22Rv1 (cell line): ENCODE data around the gene GLB1L3.

Source experiments
- H3K27ac ChIP-seq: fragments of 450-650 bp; 2 replicates; pipeline ENCODE4 v1.5.1; 2017
- ZFX ChIP-seq: fragments of 450-650 bp; IDR thresholded peaks from 2 replicates; pipeline ENCODE4 v1.6.1; 2017; ENCODE audit warnings: antibody characterized with exemption, borderline replicate concordance
- TF ChIP-seq, protein P1 (sequence below): fragments of 450-650 bp; IDR thresholded peaks from 2 replicates; pipeline ENCODE4 v1.5.1; 2017; ENCODE audit warnings: mild to moderate bottlenecking

GLB1L3 gene

DNA sequence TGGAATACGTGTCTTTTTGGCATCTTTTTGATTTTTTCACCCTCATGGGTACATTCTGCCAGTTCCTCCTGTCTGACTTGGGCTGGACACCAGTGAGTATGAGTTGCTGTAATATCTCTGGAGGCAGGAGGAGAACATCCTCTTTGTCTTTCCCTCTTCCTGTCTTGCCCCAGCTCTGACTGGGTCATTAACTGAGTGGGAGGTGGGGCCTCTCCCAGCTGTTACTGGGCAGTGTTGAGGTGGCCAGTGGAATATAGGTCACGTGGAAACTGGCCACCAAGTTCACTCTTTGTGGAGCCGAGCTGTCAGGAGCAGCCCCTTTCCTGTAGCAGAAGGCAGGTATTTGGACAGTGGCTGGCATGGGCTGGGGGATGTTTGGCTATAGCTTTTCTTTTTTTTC is 57.8 kb downstream of the GLB1L3 start:
- TF ChIP-seq, protein P1, sequence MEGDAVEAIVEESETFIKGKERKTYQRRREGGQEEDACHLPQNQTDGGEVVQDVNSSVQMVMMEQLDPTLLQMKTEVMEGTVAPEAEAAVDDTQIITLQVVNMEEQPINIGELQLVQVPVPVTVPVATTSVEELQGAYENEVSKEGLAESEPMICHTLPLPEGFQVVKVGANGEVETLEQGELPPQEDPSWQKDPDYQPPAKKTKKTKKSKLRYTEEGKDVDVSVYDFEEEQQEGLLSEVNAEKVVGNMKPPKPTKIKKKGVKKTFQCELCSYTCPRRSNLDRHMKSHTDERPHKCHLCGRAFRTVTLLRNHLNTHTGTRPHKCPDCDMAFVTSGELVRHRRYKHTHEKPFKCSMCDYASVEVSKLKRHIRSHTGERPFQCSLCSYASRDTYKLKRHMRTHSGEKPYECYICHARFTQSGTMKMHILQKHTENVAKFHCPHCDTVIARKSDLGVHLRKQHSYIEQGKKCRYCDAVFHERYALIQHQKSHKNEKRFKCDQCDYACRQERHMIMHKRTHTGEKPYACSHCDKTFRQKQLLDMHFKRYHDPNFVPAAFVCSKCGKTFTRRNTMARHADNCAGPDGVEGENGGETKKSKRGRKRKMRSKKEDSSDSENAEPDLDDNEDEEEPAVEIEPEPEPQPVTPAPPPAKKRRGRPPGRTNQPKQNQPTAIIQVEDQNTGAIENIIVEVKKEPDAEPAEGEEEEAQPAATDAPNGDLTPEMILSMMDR = no peak
- TF ChIP-seq ZFX = no peak
- no peak overlapping the region for H3K27ac ChIP-seq

DNA sequence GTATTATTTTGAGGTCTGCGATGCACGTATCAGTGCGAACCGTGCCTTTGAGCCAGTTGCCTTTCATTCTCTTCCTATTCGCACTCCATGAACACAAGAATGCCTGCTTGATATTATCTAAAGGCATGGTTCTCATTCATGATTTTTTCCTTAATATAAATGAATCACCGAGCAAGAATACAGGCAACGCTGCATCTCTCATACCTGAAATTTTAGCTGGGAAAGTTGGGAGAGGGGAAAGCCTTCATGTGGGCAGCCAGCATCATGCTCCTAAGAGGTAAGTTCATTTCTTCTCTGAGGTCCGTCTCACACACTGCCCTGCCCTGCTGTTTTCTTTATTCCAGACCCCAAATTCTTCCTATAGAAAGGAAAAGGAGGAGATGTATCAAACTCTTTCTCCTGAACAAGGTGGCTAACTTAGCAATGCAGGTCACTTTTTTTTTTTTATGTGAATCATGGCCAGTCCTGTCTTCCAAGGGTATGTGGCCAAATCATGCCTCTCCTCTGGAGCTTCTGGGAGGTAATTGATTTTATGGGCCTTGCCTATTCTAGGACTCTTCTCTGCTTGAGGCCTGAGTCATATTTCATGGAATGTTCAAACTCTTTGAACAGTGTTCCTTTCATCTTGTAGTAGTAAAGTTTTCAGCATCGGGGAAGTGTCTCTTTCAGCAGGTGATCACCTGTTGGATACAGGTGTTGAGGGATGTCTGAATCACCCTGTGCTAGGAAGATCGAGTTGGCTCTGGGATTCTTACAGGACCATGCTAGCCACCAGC is 58.8 kb downstream of the GLB1L3 start:
- H3K27ac ChIP-seq = no peak overlapping the region
- TF ChIP-seq ZFX = no peak
- TF ChIP-seq, protein P1 = no peak

DNA sequence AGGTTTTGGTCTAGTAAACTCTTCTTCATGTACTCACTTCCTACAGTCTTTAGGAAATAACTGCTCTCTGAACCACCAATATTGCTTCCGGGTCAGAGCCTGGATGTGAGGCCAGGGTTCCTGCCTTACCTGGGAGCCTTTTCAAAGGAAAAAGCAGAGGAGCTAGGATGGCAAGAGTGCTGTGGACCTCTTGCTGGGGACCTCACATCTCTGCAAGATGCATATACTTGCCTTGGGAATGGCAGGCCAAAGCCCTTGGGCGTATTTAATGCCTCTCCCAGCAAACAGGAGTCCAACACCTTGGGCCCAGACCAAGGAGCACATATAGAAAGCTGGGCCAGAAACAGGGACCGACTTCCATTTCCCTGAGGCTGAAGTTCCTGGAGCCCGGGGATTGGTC is 60.9 kb downstream of the GLB1L3 start:
- H3K27ac ChIP-seq = no peak overlapping the region
- TF ChIP-seq, protein P1 = no peak
- TF ChIP-seq ZFX = no peak

DNA sequence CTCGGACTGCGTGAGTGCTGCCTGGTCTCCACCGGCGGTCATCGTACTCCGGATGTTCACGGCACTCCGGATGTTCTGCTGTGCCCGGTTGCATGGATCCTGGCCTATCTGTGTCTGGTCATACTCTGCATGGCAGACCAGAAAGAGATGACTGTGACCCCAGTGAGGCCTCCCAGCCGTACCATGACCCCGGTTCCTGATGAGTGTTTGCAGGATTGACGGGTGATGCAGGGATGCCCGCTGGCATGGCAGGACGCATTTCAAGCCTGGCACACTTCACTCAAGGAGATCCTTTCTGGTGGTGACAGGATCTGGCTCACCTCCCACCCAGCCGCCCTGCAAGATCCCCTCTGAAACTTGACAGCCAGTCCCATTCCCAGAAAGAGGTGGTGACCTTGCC is 61.9 kb downstream of the GLB1L3 start:
- H3K27ac ChIP-seq = no peak overlapping the region
- no peak for TF ChIP-seq ZFX
- TF ChIP-seq, protein P1 = no peak

DNA sequence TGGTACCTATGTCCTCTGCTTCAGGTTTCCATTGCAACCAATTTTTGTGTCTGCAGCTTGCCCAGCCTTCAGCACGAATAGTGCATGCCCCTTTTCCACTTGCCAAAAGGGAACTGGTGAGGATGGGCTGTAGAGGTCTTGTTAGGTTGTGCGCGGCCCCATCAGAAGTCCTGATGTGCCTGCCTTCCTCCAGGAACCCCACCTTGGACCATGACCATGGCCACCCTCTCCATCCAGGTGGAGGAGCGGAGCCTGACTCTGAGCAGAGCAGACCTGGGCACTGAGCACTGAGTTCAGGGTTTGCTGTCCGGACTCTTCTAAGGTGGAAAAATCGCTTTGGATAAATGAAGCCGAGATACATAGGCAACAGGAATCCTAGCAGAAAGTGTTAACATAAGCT is 62.5 kb downstream of the GLB1L3 start:
- no peak overlapping the region for H3K27ac ChIP-seq
- TF ChIP-seq, protein P1 = no peak
- no peak for TF ChIP-seq ZFX

DNA sequence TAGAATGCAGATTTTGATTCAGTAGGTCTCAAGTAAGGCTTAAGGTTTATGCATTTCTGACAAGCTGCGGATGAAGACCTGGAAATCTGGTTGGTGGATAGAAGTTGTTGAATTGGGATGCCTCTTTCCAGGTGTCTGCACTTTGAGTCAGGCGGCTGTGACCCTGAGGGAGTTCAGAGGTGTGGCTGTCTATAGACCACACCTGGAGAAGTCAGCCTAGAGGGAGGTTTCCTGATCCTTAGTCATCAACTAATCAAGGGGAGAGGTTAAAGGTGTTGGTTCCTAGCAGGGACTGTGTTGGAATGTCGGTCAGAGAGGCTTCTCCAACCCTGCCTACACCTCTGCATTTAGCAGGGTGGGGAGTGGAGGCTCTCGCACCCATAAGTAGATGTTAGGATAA is 63.6 kb downstream of the GLB1L3 start:
- TF ChIP-seq, protein P1 = no peak
- no peak for TF ChIP-seq ZFX
- H3K27ac ChIP-seq = no peak overlapping the region

DNA sequence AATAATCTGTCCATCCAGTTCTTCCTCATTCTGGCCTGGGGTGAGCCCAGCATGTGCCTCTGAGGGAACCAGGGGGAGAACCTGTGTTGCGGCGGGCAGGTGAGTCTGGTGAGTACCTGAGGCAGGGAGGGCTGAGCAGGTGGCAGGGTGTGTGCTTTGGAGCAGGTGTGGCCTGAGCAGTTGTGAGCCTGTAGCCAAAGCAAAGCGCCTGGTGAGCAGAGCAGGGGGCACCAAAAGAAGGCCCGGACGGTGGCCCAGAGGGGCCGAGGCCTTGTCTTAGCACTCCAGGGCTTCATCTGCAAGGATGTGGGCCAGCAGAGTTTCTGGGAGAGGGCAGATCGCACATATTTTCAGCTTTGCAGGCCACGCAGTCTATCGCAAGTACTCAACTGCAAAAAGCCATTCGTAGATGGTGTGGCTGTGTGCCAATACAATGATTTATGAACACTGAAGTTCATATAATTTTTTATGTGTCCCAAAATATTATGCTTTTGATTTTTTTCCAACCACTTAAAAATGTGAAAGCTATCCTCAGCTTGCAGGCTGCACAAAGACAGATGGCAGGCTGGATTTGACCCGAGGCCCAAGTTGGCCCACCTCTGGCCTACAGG is 64.3 kb downstream of the GLB1L3 start:
- TF ChIP-seq ZFX = no peak
- TF ChIP-seq, protein P1 = no peak
- no peak overlapping the region for H3K27ac ChIP-seq
